ENCODE data around the gene GRID1.
"Not testable (repeated sequence)": the region's sequence is repeated elsewhere in the genome, so short reads cannot be mapped to it uniquely, and the experiment has no call there.

Gene GRID1

GRCh38 chr10:86091216-86091615 lies 275.4 kb downstream of the GRID1 start:
- DNase-seq = no peak

- no peak for DNase-seq
Observed at GRCh38 chr10:86090807-86091206, 275.8 kb downstream of the GRID1 start.

- DNase-seq = no peak
Observed at GRCh38 chr10:86087716-86088115, 278.9 kb downstream of the GRID1 start.

- DNase-seq = no peak
Observed at GRCh38 chr10:86086418-86086817, 280.2 kb downstream of the GRID1 start.

- DNase-seq = no peak
Observed at GRCh38 chr10:86085686-86086085, 280.9 kb downstream of the GRID1 start.

- no peak for DNase-seq
Observed at GRCh38 chr10:86085136-86085535, 281.5 kb downstream of the GRID1 start.

- no peak for DNase-seq
Observed at GRCh38 chr10:86084585-86084984, 282.0 kb downstream of the GRID1 start.

- DNase-seq = no peak
Observed at GRCh38 chr10:86083664-86084175, 282.9 kb downstream of the GRID1 start.

- no peak for DNase-seq
Observed at GRCh38 chr10:86083206-86083605, 283.4 kb downstream of the GRID1 start.

- DNase-seq = no peak
Observed at GRCh38 chr10:86082556-86082955, 284.0 kb downstream of the GRID1 start.

- DNase-seq = no peak
Observed at GRCh38 chr10:86079088-86079487, 287.5 kb downstream of the GRID1 start.

GRCh38 chr10:86078639-86079035 lies 288.0 kb downstream of the GRID1 start:
- no peak for DNase-seq

GRCh38 chr10:86077871-86078638 lies 288.5 kb downstream of the GRID1 start:
- DNase-seq = no peak

GRCh38 chr10:86077271-86077670 lies 289.3 kb downstream of the GRID1 start:
- no peak for DNase-seq

GRCh38 chr10:86076497-86076896 lies 290.1 kb downstream of the GRID1 start:
- not testable (repeated sequence) for DNase-seq

GRCh38 chr10:86075512-86075911 lies 291.1 kb downstream of the GRID1 start:
- DNase-seq = no peak

- DNase-seq = no peak
Observed at GRCh38 chr10:86074294-86074693, 292.3 kb downstream of the GRID1 start.

GRCh38 chr10:86073199-86073977 lies 293.2 kb downstream of the GRID1 start:
- no peak for DNase-seq

- DNase-seq = no peak
Observed at GRCh38 chr10:86072413-86072812, 294.2 kb downstream of the GRID1 start.

- no peak for DNase-seq
Observed at GRCh38 chr10:86071758-86072157, 294.8 kb downstream of the GRID1 start.

GRCh38 chr10:86071145-86071544 lies 295.4 kb downstream of the GRID1 start:
- DNase-seq = no peak

- DNase-seq = no peak
Observed at GRCh38 chr10:86070278-86070677, 296.3 kb downstream of the GRID1 start.

- DNase-seq = no peak
Observed at GRCh38 chr10:86068231-86069054, 298.2 kb downstream of the GRID1 start.

Data from NCI-H1048 (cell line).